Sigmoid colon (tissue), 4 donors: ENCODE data around the gene RAF1.

Experiments
- EP300 ChIP-seq, 4 donors: sonication (generic); formaldehyde crosslinking; IDR thresholded peaks; one replicate each; pipeline ENCODE4 v1.6.1; 2017; ENCODE audit warnings: antibody characterized with exemption in 4 of 4
- POLR2A ChIP-seq, 2 donors: fragments of 450-650 bp; IDR thresholded peaks; one replicate each; pipeline ENCODE4 v1.6.1; 2016; ENCODE audit warnings: antibody characterized with exemption in 2 of 2, mild to moderate bottlenecking in 2 of 2, moderate library complexity in 2 of 2
- TF ChIP-seq, protein P1 (sequence below), 4 experiments: fragments of 450-650 bp in 3 of 4; fragments of 200-600 bp in 1 of 4; IDR thresholded peaks; one replicate each; pipeline ENCODE4 v1.5.1; 2016 to 2019; ENCODE audit warnings: antibody characterized with exemption in 4 of 4, mild to moderate bottlenecking in 3 of 4, moderate library complexity in 2 of 4

GRCh38 chr3:12643010-12643380 is 20.9 kb downstream of the RAF1 start:
- no peak for TF ChIP-seq POLR2A (IDR thresholded peaks at IDR 0.05)
- TF ChIP-seq, protein P1, sequence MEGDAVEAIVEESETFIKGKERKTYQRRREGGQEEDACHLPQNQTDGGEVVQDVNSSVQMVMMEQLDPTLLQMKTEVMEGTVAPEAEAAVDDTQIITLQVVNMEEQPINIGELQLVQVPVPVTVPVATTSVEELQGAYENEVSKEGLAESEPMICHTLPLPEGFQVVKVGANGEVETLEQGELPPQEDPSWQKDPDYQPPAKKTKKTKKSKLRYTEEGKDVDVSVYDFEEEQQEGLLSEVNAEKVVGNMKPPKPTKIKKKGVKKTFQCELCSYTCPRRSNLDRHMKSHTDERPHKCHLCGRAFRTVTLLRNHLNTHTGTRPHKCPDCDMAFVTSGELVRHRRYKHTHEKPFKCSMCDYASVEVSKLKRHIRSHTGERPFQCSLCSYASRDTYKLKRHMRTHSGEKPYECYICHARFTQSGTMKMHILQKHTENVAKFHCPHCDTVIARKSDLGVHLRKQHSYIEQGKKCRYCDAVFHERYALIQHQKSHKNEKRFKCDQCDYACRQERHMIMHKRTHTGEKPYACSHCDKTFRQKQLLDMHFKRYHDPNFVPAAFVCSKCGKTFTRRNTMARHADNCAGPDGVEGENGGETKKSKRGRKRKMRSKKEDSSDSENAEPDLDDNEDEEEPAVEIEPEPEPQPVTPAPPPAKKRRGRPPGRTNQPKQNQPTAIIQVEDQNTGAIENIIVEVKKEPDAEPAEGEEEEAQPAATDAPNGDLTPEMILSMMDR (IDR thresholded peaks at IDR 0.05): no peak
- no peak for TF ChIP-seq EP300 (IDR thresholded peaks at IDR 0.05)
